Prostate gland (tissue), 2 donors: ENCODE results near the gene DOCK3. TPM values are rescaled to one million over a fixed set of nuclear protein-coding genes. Genes with fewer than 3 reads are reported as not detected.
"Not testable (repeated sequence)": the region's sequence is repeated elsewhere in the genome, so short reads cannot be mapped to it uniquely, and the experiment has no call there.

Experiments
- DNase-seq: peaks from one replicate; pipeline ENCODE4 v3.0.0-alpha.2; 2019; ENCODE audit warnings: low spot score
- H3K27ac ChIP-seq, 2 donors: fragments of 200-600 bp; sonication (generic); 2 replicates each; pipeline ENCODE4 v1.5.1; 2017 to 2019
- H3K27me3 ChIP-seq: fragments of 200-600 bp; sonication (generic); replicated peaks from 2 replicates; pipeline ENCODE4 v1.5.1; 2019; ENCODE audit not compliant: insufficient read depth
- H3K36me3 ChIP-seq, 2 donors: fragments of 200-600 bp; sonication (generic); 1 replicate in 1 of 2; 2 replicates in 1 of 2; pipeline versions ENCODE4 v1.5.1 to v1.8.1; 2017 to 2019
- H3K4me1 ChIP-seq: fragments of 200-600 bp; sonication (generic); replicated peaks from 2 replicates; pipeline ENCODE4 v1.5.1; 2019
- H3K4me3 ChIP-seq, 2 donors: fragments of 200-600 bp; sonication (generic); 2 replicates each; pipeline ENCODE4 v1.5.1; 2017 to 2019
- H3K9me3 ChIP-seq: fragments of 200-600 bp; sonication (generic); 2 replicates; pipeline ENCODE4 v1.5.1; 2017
- CTCF ChIP-seq, 4 experiments: fragments of 200-600 bp in 2 of 4; fragments of 450-650 bp in 2 of 4; sonication (generic) in 2 of 4; IDR thresholded peaks; 1 replicate in 3 of 4; 2 replicates in 1 of 4; pipeline ENCODE4 v1.5.1; 2016 to 2019; ENCODE audit warnings: antibody characterized with exemption in 4 of 4, mild to moderate bottlenecking in 2 of 4, moderate library complexity in 2 of 4
- POLR2A ChIP-seq: fragments of 450-650 bp; IDR thresholded peaks from one replicate; pipeline ENCODE4 v1.6.1; 2016; ENCODE audit warnings: antibody characterized with exemption, mild to moderate bottlenecking
- POLR2AphosphoS5 ChIP-seq: sonication (generic); formaldehyde crosslinking; IDR thresholded peaks from one replicate; pipeline ENCODE4 v1.6.1; 2017; ENCODE audit warnings: antibody characterized with exemption
- WGBS: methylation state at CpG from one replicate; pipeline ENCODE4 v1.1.5; 2018; 5-methylcytosine and 5-hydroxymethylcytosine counted together
- intact Hi-C: fragments of 100-400 bp; cut with DNase I; formaldehyde crosslinking; loops from one replicate; pipeline ENCODE4 v1.14.2; 2022
- total RNA-seq, 2 donors: library from RNA; depleted of rRNA; stranded (reverse); fragments of >200 nt; gene quantifications; one replicate each; pipeline ENCODE4 v1.1.0, GENCODE V29; 2016

The DOCK3 gene
- total RNA-seq, 2 donors from 2014 or later = 0.36 to 6.3 TPM

DNA sequence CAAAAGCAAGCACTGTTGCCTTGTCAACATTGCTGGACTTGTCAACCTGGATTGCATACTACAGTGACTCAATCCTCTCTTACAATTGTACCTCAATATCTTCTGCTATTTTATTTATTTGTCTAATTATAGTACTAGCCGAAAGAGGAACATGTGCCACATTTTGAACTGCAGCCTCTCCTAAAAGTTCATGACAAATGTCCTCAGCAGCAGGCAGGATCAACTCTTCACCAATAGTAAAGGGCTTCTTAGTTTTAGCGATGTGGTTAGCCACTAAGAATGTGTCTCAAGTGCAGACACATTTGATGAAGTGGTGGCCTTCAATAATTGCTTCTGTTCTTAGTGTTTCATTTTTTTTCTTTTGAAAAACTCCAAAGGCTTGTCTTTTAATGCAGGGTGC is 13.2 kb downstream of the DOCK3 start:
- intact Hi-C loops = no loop called here
- H3K27me3 ChIP-seq = no peaks in the 10 kb centered on the region
- TF ChIP-seq CTCF (IDR thresholded peaks at IDR 0.05) (no peak), POLR2AphosphoS5 (no peak), POLR2A (no peak)
- DNase-seq = no peak
- WGBS = 66% methylated on average over 2 of the region's 2 CpGs
- H3K4me1 ChIP-seq = no peaks in the 10 kb centered on the region
- no peaks in the 10 kb centered on the region for H3K9me3 ChIP-seq
- H3K36me3 ChIP-seq = no peaks in the 10 kb centered on the region
- no peak overlapping the region for H3K27ac ChIP-seq
- no peak overlapping the region for H3K4me3 ChIP-seq

GRCh38 chr3:50688602-50689001 is 13.9 kb downstream of the DOCK3 start:
- WGBS = 78% methylated on average over 4 of the region's 4 CpGs
- H3K36me3 ChIP-seq, DNase-seq, H3K4me1 ChIP-seq, intact Hi-C loops, H3K4me3 ChIP-seq, H3K27ac ChIP-seq, H3K27me3 ChIP-seq, H3K9me3 ChIP-seq: not testable (repeated sequence)

GRCh38 chr3:50689558-50689957 is 14.8 kb downstream of the DOCK3 start:
- Histone ChIP-seq H3K36me3 (no peaks in the 10 kb centered on the region), H3K4me3 (no peak overlapping the region), H3K9me3 (no peaks in the 10 kb centered on the region), H3K4me1 (no peaks in the 10 kb centered on the region), H3K27me3 (no peaks in the 10 kb centered on the region), H3K27ac (no peak overlapping the region)
- DNase-seq = no peak
- WGBS = 33% methylated on average over 6 of the region's 6 CpGs
- intact Hi-C loops = no loop called here
- TF ChIP-seq POLR2AphosphoS5 (no peak), CTCF (IDR thresholded peaks at IDR 0.05) (no peak), POLR2A (no peak)

DNA sequence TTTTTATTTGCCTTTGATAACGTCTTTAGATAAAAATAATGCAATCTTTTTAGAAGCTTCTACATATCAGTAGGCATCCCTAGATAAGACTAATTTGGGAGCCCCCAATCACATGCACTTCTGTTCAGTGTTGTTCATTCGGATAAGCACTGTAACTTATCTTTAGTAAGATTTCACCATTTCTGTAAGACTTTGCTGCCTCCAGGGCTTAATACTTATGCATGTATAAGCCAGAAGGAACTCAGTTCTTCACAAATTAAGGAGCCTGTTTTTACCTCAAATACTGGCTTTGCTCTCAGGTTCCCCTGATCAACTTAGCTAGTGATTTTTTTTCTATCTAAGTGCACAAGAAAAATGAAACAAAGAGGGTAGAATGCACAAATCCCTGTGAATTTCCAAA is 20.3 kb downstream of the DOCK3 start:
- DNase-seq = no peak
- WGBS = 86% methylated on average over 2 of the region's 2 CpGs
- intact Hi-C loops = no loop called here
- Histone ChIP-seq H3K27ac (no peak overlapping the region), H3K9me3 (no peaks in the 10 kb centered on the region), H3K27me3 (no peaks in the 10 kb centered on the region), H3K4me3 (no peak overlapping the region), H3K4me1 (no peaks in the 10 kb centered on the region), H3K36me3 (no peaks in the 10 kb centered on the region)
- no peak for TF ChIP-seq CTCF (IDR thresholded peaks at IDR 0.05)
- TF ChIP-seq POLR2A = no peak
- no peak for TF ChIP-seq POLR2AphosphoS5

DNA sequence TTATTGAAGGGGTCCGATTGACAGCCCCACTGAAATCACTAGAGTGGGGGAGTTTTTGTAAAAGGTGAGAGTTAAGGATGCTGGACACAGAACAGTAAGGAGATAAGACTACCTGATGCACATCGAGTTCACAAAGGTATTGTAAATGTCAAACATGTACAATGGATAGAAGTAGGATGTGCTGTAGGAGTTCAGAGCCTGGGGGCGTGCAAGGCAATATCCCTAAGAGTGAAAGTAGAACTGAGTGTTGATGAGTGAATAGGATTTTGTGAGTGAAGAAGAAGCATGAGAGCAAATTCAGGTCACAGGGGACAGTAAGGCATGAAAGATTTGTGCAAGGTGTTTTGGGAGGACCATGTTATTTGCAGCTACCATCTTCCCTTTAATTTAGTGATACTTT is 21.5 kb downstream of the DOCK3 start:
- no peak for TF ChIP-seq CTCF (IDR thresholded peaks at IDR 0.05)
- no peak for TF ChIP-seq POLR2A
- TF ChIP-seq POLR2AphosphoS5 = no peak
- Histone ChIP-seq H3K36me3 (no peaks in the 10 kb centered on the region), H3K4me3 (no peak overlapping the region), H3K4me1 (no peaks in the 10 kb centered on the region), H3K27me3 (no peaks in the 10 kb centered on the region), H3K27ac (no peak overlapping the region), H3K9me3 (no peaks in the 10 kb centered on the region)
- DNase-seq = no peak
- 80% methylated on average over 3 of the region's 3 CpGs for whole genome bisulfite sequencing
- intact Hi-C loops = no loop called here
